Suprapubic skin (tissue), 3 donors: ENCODE measurements around the gene PCF11.

Source experiments
- POLR2A ChIP-seq, 2 donors: fragments of 450-650 bp; IDR thresholded peaks; one replicate each; pipeline ENCODE4 v1.6.1; 2017; ENCODE audit warnings: antibody characterized with exemption in 2 of 2, mild to moderate bottlenecking in 2 of 2, moderate library complexity in 2 of 2
- TF ChIP-seq, protein P1 (sequence below), 2 donors: fragments of 200-600 bp in 1 of 2; fragments of 450-650 bp in 1 of 2; sonication (generic) in 1 of 2; IDR thresholded peaks; one replicate each; pipeline ENCODE4 v1.5.1; 2016 to 2019; ENCODE audit warnings: antibody characterized with exemption in 2 of 2, mild to moderate bottlenecking in 1 of 2, moderate library complexity in 1 of 2

DNA sequence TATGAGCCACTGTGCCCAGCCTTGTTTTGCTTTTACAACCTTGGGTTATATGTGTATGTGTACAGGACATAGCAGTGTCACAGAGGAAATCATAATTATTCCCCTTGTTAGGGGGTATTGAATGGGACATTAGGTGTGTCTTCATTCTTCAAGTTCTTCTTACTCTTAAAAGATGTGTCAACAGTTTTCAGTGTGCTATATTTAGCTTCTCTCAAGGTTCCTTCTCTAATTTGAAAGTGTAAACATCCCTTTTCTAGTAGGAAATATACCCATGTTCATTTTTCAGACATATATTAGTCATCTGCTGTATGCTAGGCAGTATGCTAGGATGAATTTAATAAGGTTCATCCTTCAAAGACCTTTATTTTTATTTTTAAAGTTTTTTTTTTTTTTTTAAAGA lies 17.1 kb downstream of the PCF11 start:
- TF ChIP-seq, protein P1, sequence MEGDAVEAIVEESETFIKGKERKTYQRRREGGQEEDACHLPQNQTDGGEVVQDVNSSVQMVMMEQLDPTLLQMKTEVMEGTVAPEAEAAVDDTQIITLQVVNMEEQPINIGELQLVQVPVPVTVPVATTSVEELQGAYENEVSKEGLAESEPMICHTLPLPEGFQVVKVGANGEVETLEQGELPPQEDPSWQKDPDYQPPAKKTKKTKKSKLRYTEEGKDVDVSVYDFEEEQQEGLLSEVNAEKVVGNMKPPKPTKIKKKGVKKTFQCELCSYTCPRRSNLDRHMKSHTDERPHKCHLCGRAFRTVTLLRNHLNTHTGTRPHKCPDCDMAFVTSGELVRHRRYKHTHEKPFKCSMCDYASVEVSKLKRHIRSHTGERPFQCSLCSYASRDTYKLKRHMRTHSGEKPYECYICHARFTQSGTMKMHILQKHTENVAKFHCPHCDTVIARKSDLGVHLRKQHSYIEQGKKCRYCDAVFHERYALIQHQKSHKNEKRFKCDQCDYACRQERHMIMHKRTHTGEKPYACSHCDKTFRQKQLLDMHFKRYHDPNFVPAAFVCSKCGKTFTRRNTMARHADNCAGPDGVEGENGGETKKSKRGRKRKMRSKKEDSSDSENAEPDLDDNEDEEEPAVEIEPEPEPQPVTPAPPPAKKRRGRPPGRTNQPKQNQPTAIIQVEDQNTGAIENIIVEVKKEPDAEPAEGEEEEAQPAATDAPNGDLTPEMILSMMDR (IDR thresholded peaks at IDR 0.05), result no peak
- TF ChIP-seq POLR2A (IDR thresholded peaks at IDR 0.05), result no peak
